Esophagus squamous epithelium (tissue), 5 donors: Measurements from ENCODE around the gene ZNF783. TPM values are rescaled to one million over a fixed set of nuclear protein-coding genes. Genes with fewer than 3 reads are reported as not detected.

Experiments used
- DNase-seq: peaks from one replicate; lab custom pipeline; 2025; lab: John Stamatoyannopoulos, UW
- H3K27ac ChIP-seq, 4 donors: fragments of 200-600 bp; sonication (generic); one replicate each; pipeline ENCODE4 v1.5.1; 2016 to 2019; ENCODE audit warnings: mild to moderate bottlenecking in 1 of 4
- H3K27me3 ChIP-seq, 4 donors: fragments of 200-600 bp; sonication (generic); 1 replicate in 3 of 4; 2 replicates in 1 of 4; pipeline versions ENCODE4 v1.5.1 to v1.6.0; 2017 to 2021; ENCODE audit warnings: antibody characterized with exemption in 1 of 4
- H3K36me3 ChIP-seq, 3 donors: fragments of 200-600 bp; sonication (generic); one replicate each; pipeline ENCODE4 v1.5.1; 2016 to 2019
- H3K4me1 ChIP-seq, 3 donors: fragments of 200-600 bp; sonication (generic); one replicate each; pipeline ENCODE4 v1.5.1; 2017 to 2019
- H3K4me3 ChIP-seq, 4 donors: fragments of 200-600 bp; sonication (generic); 1 replicate in 3 of 4; 2 replicates in 1 of 4; pipeline ENCODE4 v1.5.1; 2016 to 2019; ENCODE audit warnings: mild to moderate bottlenecking in 2 of 4, moderate library complexity in 1 of 4
- H3K9me3 ChIP-seq, 3 donors: fragments of 200-600 bp; sonication (generic); one replicate each; pipeline ENCODE4 v1.5.1; 2016 to 2019
- POLR2A ChIP-seq, 4 donors: fragments of 450-650 bp; IDR thresholded peaks; one replicate each; pipeline ENCODE4 v1.6.1; 2017; ENCODE audit warnings: antibody characterized with exemption in 4 of 4, mild to moderate bottlenecking in 4 of 4, moderate library complexity in 3 of 4
- whole genome bisulfite sequencing, 2 donors: methylation state at CpG; one replicate each; pipeline ENCODE4 v1.1.5; 2018; 5-methylcytosine and 5-hydroxymethylcytosine counted together
- intact Hi-C: fragments of 100-400 bp; cut with DNase I; formaldehyde crosslinking; loops from one replicate; pipeline ENCODE4 v1.15.0; 2022
- total RNA-seq, 4 donors: library from RNA; depleted of rRNA; stranded (reverse); fragments of >200 nt; gene quantifications; one replicate each; pipeline ENCODE4 v1.1.0, GENCODE V29; 2016
- TF ChIP-seq, protein P1 (sequence below), 6 experiments: fragments of 450-650 bp in 4 of 6; fragments of 200-600 bp in 2 of 6; sonication (generic) in 2 of 6; IDR thresholded peaks; one replicate each; pipeline ENCODE4 v1.5.1; 2016 to 2019; ENCODE audit warnings: antibody characterized with exemption in 6 of 6, mild to moderate bottlenecking in 4 of 6, moderate library complexity in 4 of 6
- donor health status: DM: yes; HTN: yes; CAD: no.

ZNF783 gene
- total RNA-seq, 4 donors from 2014 or later = 3.1 to 15.6 (median 4.8) TPM

- Histone ChIP-seq H3K27me3 (no peaks in the 10 kb centered on the region), H3K4me3 (no peak overlapping the region), H3K4me1 (no peaks in the 10 kb centered on the region), H3K36me3 (no peaks in the 10 kb centered on the region), H3K27ac (no peak overlapping the region), H3K9me3 (no peaks in the 10 kb centered on the region)
- no peak for DNase-seq
- TF ChIP-seq, protein P1, sequence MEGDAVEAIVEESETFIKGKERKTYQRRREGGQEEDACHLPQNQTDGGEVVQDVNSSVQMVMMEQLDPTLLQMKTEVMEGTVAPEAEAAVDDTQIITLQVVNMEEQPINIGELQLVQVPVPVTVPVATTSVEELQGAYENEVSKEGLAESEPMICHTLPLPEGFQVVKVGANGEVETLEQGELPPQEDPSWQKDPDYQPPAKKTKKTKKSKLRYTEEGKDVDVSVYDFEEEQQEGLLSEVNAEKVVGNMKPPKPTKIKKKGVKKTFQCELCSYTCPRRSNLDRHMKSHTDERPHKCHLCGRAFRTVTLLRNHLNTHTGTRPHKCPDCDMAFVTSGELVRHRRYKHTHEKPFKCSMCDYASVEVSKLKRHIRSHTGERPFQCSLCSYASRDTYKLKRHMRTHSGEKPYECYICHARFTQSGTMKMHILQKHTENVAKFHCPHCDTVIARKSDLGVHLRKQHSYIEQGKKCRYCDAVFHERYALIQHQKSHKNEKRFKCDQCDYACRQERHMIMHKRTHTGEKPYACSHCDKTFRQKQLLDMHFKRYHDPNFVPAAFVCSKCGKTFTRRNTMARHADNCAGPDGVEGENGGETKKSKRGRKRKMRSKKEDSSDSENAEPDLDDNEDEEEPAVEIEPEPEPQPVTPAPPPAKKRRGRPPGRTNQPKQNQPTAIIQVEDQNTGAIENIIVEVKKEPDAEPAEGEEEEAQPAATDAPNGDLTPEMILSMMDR (IDR thresholded peaks at IDR 0.05) = no peak
- TF ChIP-seq POLR2A (IDR thresholded peaks at IDR 0.05) = no peak
- WGBS, 2 donors = 84% methylated on average over 4 of the region's 4 CpGs
- intact Hi-C loops = no loop called here
Measured at GRCh38 chr7:149306854-149307253, 44.9 kb downstream of the ZNF783 start.

GRCh38 chr7:149307775-149308501 lies 45.9 kb downstream of the ZNF783 start:
- intact Hi-C loops = no loop called here
- no peak overlapping the region for H3K4me3 ChIP-seq
- H3K4me1 ChIP-seq = no peaks in the 10 kb centered on the region
- DNase-seq = no peak
- 85 to 93% methylated on average over 10 to 11 of the region's 16 CpGs for WGBS, 2 donors
- no peaks in the 10 kb centered on the region for H3K36me3 ChIP-seq
- H3K27me3 ChIP-seq = no peaks in the 10 kb centered on the region
- no peak overlapping the region for H3K27ac ChIP-seq
- no peaks in the 10 kb centered on the region for H3K9me3 ChIP-seq
- no peak for TF ChIP-seq POLR2A (IDR thresholded peaks at IDR 0.05)
- TF ChIP-seq, protein P1 (IDR thresholded peaks at IDR 0.05) = no peak

GRCh38 chr7:149310113-149310836 lies 48.3 kb downstream of the ZNF783 start:
- Histone ChIP-seq H3K4me3 (no peak overlapping the region), H3K27ac (no peak overlapping the region), H3K4me1 (no peaks in the 10 kb centered on the region), H3K36me3 (no peaks in the 10 kb centered on the region), H3K9me3 (no peaks in the 10 kb centered on the region), H3K27me3 (no peaks in the 10 kb centered on the region)
- no peak for DNase-seq
- 80 to 94% methylated on average over 3 of the region's 3 CpGs for WGBS, 2 donors
- TF ChIP-seq, protein P1 (IDR thresholded peaks at IDR 0.05) = peak; percentile 20 to 60 (median 42)
- no peak for TF ChIP-seq POLR2A (IDR thresholded peaks at IDR 0.05)
- intact Hi-C loops = no loop called here

DNA sequence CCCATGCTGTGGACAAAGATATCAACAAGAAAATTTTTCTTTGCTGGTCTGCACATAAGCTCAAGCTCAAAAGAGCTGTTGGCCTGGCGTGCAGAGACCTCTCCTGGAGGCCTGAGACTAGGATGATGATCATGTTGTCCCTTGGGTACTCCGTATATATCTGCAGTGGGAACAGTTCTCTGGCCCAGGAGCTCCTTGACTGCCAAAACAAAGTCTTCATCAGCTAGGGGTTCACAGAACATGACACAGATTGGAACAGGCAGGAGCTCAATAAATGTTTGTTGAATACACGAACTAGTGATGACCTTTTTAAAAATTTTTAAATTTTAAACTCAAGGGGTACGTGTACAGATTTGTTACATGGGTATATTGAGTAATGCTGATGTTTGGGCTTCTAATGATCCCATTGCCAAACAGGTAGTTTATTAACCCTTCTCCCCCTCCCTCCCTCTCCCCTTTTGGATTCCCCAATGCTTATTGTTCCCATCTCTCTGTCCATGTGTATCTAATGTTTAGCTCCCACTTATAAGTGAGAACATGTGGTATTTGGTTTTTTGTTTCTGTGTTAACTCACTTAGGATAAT lies 49.1 kb downstream of the ZNF783 start:
- no peaks in the 10 kb centered on the region for H3K9me3 ChIP-seq
- H3K4me3 ChIP-seq = no peak overlapping the region
- TF ChIP-seq POLR2A (IDR thresholded peaks at IDR 0.05) = no peak
- TF ChIP-seq, protein P1 (IDR thresholded peaks at IDR 0.05) = no peak
- 70 to 79% methylated on average over 4 of the region's 4 CpGs for WGBS, 2 donors
- intact Hi-C loops = no loop called here
- H3K36me3 ChIP-seq = no peaks in the 10 kb centered on the region
- H3K27ac ChIP-seq = no peak overlapping the region
- H3K4me1 ChIP-seq = no peaks in the 10 kb centered on the region
- no peaks in the 10 kb centered on the region for H3K27me3 ChIP-seq
- DNase-seq = no peak

DNA sequence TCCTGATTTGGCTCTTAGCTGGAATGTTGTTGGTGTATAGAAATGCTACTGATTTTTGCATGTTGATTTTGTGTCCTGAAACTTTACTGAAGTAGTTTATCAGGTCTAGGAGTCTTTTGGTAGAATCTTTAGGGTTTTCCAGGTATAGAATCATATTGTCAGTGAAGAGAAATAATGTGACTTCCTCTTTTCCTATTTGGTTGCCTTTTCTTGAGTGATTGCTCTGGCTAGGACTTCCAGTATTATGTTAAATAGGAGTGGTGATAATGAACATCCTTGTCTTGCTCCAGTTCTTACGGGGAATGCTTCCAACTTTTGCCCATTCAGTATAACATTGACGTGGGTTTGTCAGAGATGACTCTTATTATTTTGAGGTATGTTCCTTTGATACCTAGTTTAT lies 52.0 kb downstream of the ZNF783 start:
- TF ChIP-seq, protein P1 (IDR thresholded peaks at IDR 0.05) = no peak
- TF ChIP-seq POLR2A (IDR thresholded peaks at IDR 0.05) = no peak
- H3K27me3 ChIP-seq = peaks cover 0 to 12% (median 0%) of the 10 kb centered on the region in 4 donors
- 65 to 76% methylated on average over 2 of the region's 2 CpGs for WGBS, 2 donors
- H3K4me1 ChIP-seq = no peaks in the 10 kb centered on the region
- DNase-seq = no peak
- H3K4me3 ChIP-seq = no peak overlapping the region
- intact Hi-C loops = no loop called here
- no peaks in the 10 kb centered on the region for H3K9me3 ChIP-seq
- H3K36me3 ChIP-seq = no peaks in the 10 kb centered on the region
- no peak overlapping the region for H3K27ac ChIP-seq
